Body of pancreas (tissue), 4 donors: ENCODE measurements around the gene SLC4A1.

Source experiments
- POLR2A ChIP-seq, 3 donors: fragments of 450-650 bp; IDR thresholded peaks; one replicate each; pipeline ENCODE4 v1.6.1; 2016; ENCODE audit warnings: antibody characterized with exemption in 3 of 3, mild to moderate bottlenecking in 2 of 3
- TF ChIP-seq, protein P1 (sequence below), 7 experiments: fragments of 450-650 bp in 4 of 7; fragments of 200-600 bp in 3 of 7; sonication (generic) in 3 of 7; IDR thresholded peaks; one replicate each; pipeline ENCODE4 v1.5.1; 2016 to 2019; ENCODE audit warnings: antibody characterized with exemption in 7 of 7

DNA sequence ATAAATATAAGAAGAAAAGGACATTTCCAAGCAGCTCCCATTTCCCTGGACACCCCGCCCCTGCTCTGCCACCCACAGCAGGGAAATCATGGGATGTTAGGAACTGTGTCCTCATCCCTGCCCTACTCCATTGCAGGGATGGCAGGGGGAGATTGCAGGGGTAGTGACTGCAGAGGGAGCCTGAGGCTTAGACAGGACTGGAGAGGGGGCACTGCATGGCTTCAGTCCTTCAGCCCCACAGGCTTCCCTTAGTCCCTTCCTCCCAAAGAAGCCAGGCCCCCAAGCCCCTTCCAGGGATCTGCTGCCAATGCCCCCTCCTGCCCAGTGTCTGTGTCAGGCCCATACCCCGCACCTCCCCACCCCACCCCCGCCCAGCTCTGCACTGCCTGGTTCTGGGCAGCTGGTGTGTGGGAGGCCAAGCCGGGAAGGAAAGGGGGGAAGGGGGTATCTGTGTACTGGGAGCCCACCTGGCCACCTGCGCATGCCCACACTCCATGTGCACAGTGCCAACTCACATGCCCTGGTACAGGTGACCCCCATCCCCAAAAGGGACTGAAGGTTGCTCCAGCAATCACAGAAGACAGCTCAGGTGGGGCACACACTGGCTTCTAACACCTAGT is 43.7 kb upstream of the SLC4A1 start:
- no peak for TF ChIP-seq POLR2A (IDR thresholded peaks at IDR 0.05)
- TF ChIP-seq, protein P1, sequence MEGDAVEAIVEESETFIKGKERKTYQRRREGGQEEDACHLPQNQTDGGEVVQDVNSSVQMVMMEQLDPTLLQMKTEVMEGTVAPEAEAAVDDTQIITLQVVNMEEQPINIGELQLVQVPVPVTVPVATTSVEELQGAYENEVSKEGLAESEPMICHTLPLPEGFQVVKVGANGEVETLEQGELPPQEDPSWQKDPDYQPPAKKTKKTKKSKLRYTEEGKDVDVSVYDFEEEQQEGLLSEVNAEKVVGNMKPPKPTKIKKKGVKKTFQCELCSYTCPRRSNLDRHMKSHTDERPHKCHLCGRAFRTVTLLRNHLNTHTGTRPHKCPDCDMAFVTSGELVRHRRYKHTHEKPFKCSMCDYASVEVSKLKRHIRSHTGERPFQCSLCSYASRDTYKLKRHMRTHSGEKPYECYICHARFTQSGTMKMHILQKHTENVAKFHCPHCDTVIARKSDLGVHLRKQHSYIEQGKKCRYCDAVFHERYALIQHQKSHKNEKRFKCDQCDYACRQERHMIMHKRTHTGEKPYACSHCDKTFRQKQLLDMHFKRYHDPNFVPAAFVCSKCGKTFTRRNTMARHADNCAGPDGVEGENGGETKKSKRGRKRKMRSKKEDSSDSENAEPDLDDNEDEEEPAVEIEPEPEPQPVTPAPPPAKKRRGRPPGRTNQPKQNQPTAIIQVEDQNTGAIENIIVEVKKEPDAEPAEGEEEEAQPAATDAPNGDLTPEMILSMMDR (IDR thresholded peaks at IDR 0.05), result no peak
